SK-N-SH (cell line): ENCODE results near the gene BRPF3. TPM values are rescaled to one million over a fixed set of nuclear protein-coding genes. Genes with fewer than 3 reads are reported as not detected.

Experiments
- CTCF ChIA-PET: fragments of 300-600, 350-600 bp; formaldehyde crosslinking; extraction: SDS; loops from one replicate; lab custom pipeline; 2021; lab: Yijun Ruan, JAX
- POLR2A ChIA-PET: fragments of 350-600 bp; sonication (Branson Sonifier 250); formaldehyde crosslinking; extraction: SDS; loops from one replicate; lab custom pipeline; 2020; ENCODE audit warnings: antibody characterized with exemption, inconsistent platforms; lab: Yijun Ruan, JAX
- DNase-seq: peaks from one replicate; pipeline ENCODE4 v3.0.0; 2012
- H2AFZ ChIP-seq: fragments of 200-600 bp; sonication (generic); 2 replicates; pipeline ENCODE4 v1.8.1; 2016; ENCODE audit warnings: antibody characterized with exemption, mild to moderate bottlenecking, low read depth
- H3F3A ChIP-seq: fragments of 200-600 bp; sonication (generic); replicated peaks from 2 replicates; pipeline ENCODE3; 2016; ENCODE audit warnings: antibody characterized with exemption, mild to moderate bottlenecking; ENCODE audit not compliant: insufficient read depth
- H3K27ac ChIP-seq, 2 experiments: fragments of 200-500 bp in 1 of 2; fragments of 200-600 bp in 1 of 2; sonication (Bioruptor generic) in 1 of 2; sonication (generic), shearing (Covaris generic) in 1 of 2; 2 replicates each; pipeline versions ENCODE4 v1.5.1 to v1.6.1; 2014 to 2016; ENCODE audit warnings: low read depth in 2 of 2, inconsistent platforms in 1 of 2, low read length in 1 of 2, mild to moderate bottlenecking in 1 of 2, mixed read lengths in 1 of 2
- H3K27me3 ChIP-seq: fragments of 200-600 bp; sonication (generic), shearing (Covaris generic); 2 replicates; pipeline ENCODE4 v1.6.1; 2016; ENCODE audit warnings: mixed run types; ENCODE audit not compliant: insufficient read depth
- H3K36me3 ChIP-seq, 2 experiments: fragments of 200-500 bp in 1 of 2; fragments of 200-600 bp in 1 of 2; sonication (Bioruptor generic) in 1 of 2; sonication (generic) in 1 of 2; replicated peaks in 1 of 2; 2 replicates each; pipeline versions ENCODE3 to v1.5.1; 2014 to 2016; ENCODE audit warnings: low read length in 1 of 2, mild to moderate bottlenecking in 1 of 2; ENCODE audit not compliant: insufficient read depth in 2 of 2, control insufficient read depth in 1 of 2
- H3K4me1 ChIP-seq, 2 experiments: fragments of 200-500 bp in 1 of 2; fragments of 200-600 bp in 1 of 2; sonication (Bioruptor generic) in 1 of 2; sonication (generic), shearing (Covaris generic) in 1 of 2; 2 replicates each; pipeline versions ENCODE4 v1.5.1 to v1.6.1; 2014 to 2016; ENCODE audit warnings: low read depth in 1 of 2, low read length in 1 of 2, mixed run types in 1 of 2; ENCODE audit not compliant: insufficient read depth in 2 of 2, control insufficient read depth in 1 of 2
- H3K4me2 ChIP-seq: fragments of 200-600 bp; sonication (generic), shearing (Covaris generic); 2 replicates; pipeline ENCODE4 v1.6.1; 2017; ENCODE audit warnings: mixed run types
- H3K4me3 ChIP-seq, 2 experiments: fragments of 200-500 bp in 1 of 2; fragments of 200-600 bp in 1 of 2; sonication (Bioruptor generic) in 1 of 2; sonication (generic), shearing (Covaris generic) in 1 of 2; 2 replicates each; pipeline versions ENCODE4 v1.5.1 to v1.8.1; 2014 to 2016; ENCODE audit warnings: low read depth in 2 of 2, inconsistent platforms in 1 of 2, low read length in 1 of 2, mild to moderate bottlenecking in 1 of 2, mixed read lengths in 1 of 2, moderate library complexity in 1 of 2
- H3K79me2 ChIP-seq: fragments of 200-600 bp; sonication (generic); 2 replicates; pipeline ENCODE4 v1.8.1; 2017; ENCODE audit warnings: mild to moderate bottlenecking; ENCODE audit not compliant: insufficient read depth
- H3K9ac ChIP-seq: fragments of 200-600 bp; sonication (generic); 2 replicates; pipeline ENCODE4 v1.6.1; 2017; ENCODE audit warnings: mixed run types
- H3K9me2 ChIP-seq: fragments of 200-600 bp; sonication (generic); 2 replicates; pipeline ENCODE4 v1.6.1; 2017; ENCODE audit warnings: mixed run types
- H3K9me3 ChIP-seq: fragments of 200-600 bp; sonication (generic); 2 replicates; pipeline ENCODE4 v1.6.1; 2017; ENCODE audit warnings: mixed run types, mild to moderate bottlenecking, moderate library complexity
- H4K20me1 ChIP-seq: fragments of 200-600 bp; sonication (generic); 2 replicates; pipeline ENCODE4 v1.6.1; 2017; ENCODE audit warnings: mild to moderate bottlenecking, mixed run types; ENCODE audit not compliant: insufficient read depth
- CHD2 ChIP-seq: fragments of 150-350 bp; IDR thresholded peaks from 2 replicates; pipeline ENCODE4 v1.6.1; 2018; ENCODE audit warnings: low read length; ENCODE audit not compliant: partially characterized antibody
- ELF1 ChIP-seq: IDR thresholded peaks from 2 replicates; pipeline ENCODE4 v1.4.0; 2012
- EP300 ChIP-seq, 2 experiments: IDR thresholded peaks; 2 replicates each; pipeline versions ENCODE4 v1.4.0 to v1.6.1; 2012; ENCODE audit warnings: borderline replicate concordance in 1 of 2, low read depth in 1 of 2, low read length in 1 of 2
- EZH2phosphoT487 ChIP-seq: fragments of 200-600 bp; sonication (generic); IDR thresholded peaks from 2 replicates; pipeline ENCODE4 v1.6.1; 2017; ENCODE audit warnings: low read depth, mixed run types, mild to moderate bottlenecking, antibody characterized with exemption, moderate library complexity, borderline replicate concordance
- FOSL2 ChIP-seq: IDR thresholded peaks from 2 replicates; pipeline ENCODE4 v1.4.0; 2012; ENCODE audit warnings: low read depth, mild to moderate bottlenecking, moderate library complexity, borderline replicate concordance
- FOXM1 ChIP-seq: IDR thresholded peaks from 2 replicates; pipeline ENCODE4 v1.4.0; 2012; ENCODE audit warnings: low read depth, mild to moderate bottlenecking
- GATA2 ChIP-seq: sonication (generic); formaldehyde crosslinking; IDR thresholded peaks from 2 replicates; pipeline ENCODE4 v1.5.0; 2020; ENCODE audit warnings: mild to moderate bottlenecking, missing genetic modification reagents
- JUND ChIP-seq: IDR thresholded peaks from 2 replicates; pipeline ENCODE4 v1.4.0; 2012
- POLR2AphosphoS5 ChIP-seq: IDR thresholded peaks from 2 replicates; pipeline ENCODE4 v1.6.1; 2012; ENCODE audit warnings: low read depth, low read length
- RAD21 ChIP-seq: IDR thresholded peaks from 2 replicates; pipeline ENCODE4 v1.6.1; 2012; ENCODE audit warnings: mild to moderate bottlenecking, low read length
- RXRA ChIP-seq: IDR thresholded peaks from 2 replicates; pipeline ENCODE4 v1.4.0; 2012; ENCODE audit warnings: low read depth, mild to moderate bottlenecking, borderline replicate concordance
- TAF1 ChIP-seq: IDR thresholded peaks from 2 replicates; pipeline ENCODE4 v1.6.1; 2012; ENCODE audit warnings: low read depth, mild to moderate bottlenecking, low read length, moderate library complexity, borderline replicate concordance
- YY1 ChIP-seq: IDR thresholded peaks from 2 replicates; pipeline ENCODE4 v1.4.0; 2012; ENCODE audit warnings: low read depth, mild to moderate bottlenecking
- WGBS: methylation state at CpG from one replicate; pipeline ENCODE4 v1.1.6; 2017; ENCODE audit warnings: low lambda C conversion rate; 5-methylcytosine and 5-hydroxymethylcytosine counted together
- polyA plus RNA-seq, 3 experiments: library from polyadenylated mRNA; depleted of rRNA; stranded (reverse); fragments of >200 nt; gene quantifications; 2 replicates each; pipeline ENCODE4 v1.2.3, GENCODE V29; 2012
- TF ChIP-seq, protein P1 (sequence below): fragments of 150-350 bp; IDR thresholded peaks from 2 replicates; pipeline ENCODE4 v1.6.1; 2017; ENCODE audit warnings: antibody characterized with exemption, low read length, low read depth, borderline replicate concordance
- TF ChIP-seq, protein P2 (sequence below): IDR thresholded peaks from 2 replicates; pipeline ENCODE4; 2012
- TF ChIP-seq, protein P3 (sequence below): fragments of 200-600 bp; sonication (generic); IDR thresholded peaks from 2 replicates; pipeline ENCODE4 v1.6.1; 2017; ENCODE audit warnings: antibody characterized with exemption, mild to moderate bottlenecking, moderate library complexity

BRPF3 gene
- polyA plus RNA-seq, 1 of the 3 experiments (the other 2 are of a cell fraction), result 15.4 TPM

DNA sequence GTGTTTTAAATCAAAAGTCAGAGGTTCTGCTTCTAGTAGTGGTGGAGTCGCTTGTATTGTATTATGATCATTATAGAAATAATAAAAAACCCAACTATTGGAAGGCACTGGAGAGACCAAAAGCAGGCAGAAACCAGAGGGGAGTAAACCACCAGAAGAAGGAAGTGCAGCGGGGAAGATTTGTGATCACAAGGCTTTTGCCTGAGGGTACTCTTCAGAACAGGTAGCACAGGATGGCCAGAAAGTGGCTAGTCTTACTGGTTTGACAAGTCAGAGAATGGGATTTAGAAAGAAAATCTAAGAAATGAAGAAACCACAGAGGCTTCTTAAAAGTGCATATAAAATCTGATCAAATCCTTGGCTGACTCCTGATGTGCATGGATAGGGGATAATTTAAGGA lies 42.3 kb upstream of the BRPF3 start:
- no peaks in the 10 kb centered on the region for H3K79me2 ChIP-seq
- H3K4me2 ChIP-seq, result no peak overlapping the region
- H3K27me3 ChIP-seq, result no peaks in the 10 kb centered on the region
- H4K20me1 ChIP-seq, result no peaks in the 10 kb centered on the region
- no peaks in the 10 kb centered on the region for H3K4me1 ChIP-seq
- no peaks in the 10 kb centered on the region for H3F3A ChIP-seq
- 69% methylated on average over 2 of the region's 2 CpGs for WGBS
- H3K9me2 ChIP-seq, result no peaks in the 10 kb centered on the region
- no peak overlapping the region for H2AFZ ChIP-seq
- H3K9me3 ChIP-seq, result no peaks in the 10 kb centered on the region
- no peak for TF ChIP-seq RAD21
- no peak for TF ChIP-seq EP300 (IDR thresholded peaks at IDR 0.05; ENCODE audit: borderline replicate concordance in 1 of 2, low read depth in 1 of 2, low read length in 1 of 2)
- no peak for TF ChIP-seq EZH2phosphoT487
- no peak for TF ChIP-seq JUND
- TF ChIP-seq, protein P1, sequence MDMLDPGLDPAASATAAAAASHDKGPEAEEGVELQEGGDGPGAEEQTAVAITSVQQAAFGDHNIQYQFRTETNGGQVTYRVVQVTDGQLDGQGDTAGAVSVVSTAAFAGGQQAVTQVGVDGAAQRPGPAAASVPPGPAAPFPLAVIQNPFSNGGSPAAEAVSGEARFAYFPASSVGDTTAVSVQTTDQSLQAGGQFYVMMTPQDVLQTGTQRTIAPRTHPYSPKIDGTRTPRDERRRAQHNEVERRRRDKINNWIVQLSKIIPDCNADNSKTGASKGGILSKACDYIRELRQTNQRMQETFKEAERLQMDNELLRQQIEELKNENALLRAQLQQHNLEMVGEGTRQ, result no peak
- H3K9ac ChIP-seq, result no peak overlapping the region
- H3K36me3 ChIP-seq, result no peaks in the 10 kb centered on the region
- H3K4me3 ChIP-seq, result no peak overlapping the region
- POLR2A ChIA-PET, result no interaction called here
- CTCF ChIA-PET, result no interaction called here
- no peak for DNase-seq
- no peak overlapping the region for H3K27ac ChIP-seq

DNA sequence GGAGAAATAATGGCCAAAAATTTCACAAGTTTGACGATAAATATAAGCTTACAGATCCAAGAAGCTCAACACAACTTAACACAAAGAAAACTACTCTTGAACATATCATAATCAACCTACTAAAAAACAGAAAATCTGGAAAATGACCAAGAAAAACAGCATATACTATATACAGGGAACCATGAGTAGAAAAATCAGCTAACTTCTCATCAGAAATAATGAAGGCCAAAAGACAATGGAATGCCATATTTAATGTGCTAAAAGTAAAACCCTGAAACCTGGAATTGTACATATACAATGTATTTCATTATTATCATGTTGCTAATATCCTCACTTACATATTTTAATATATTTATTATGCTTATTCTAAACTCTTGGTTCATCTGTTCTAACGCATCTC lies 40.9 kb upstream of the BRPF3 start:
- POLR2A ChIA-PET, result no interaction called here
- Histone ChIP-seq H3K4me1 (no peaks in the 10 kb centered on the region), H3K9me3 (no peaks in the 10 kb centered on the region), H3F3A (no peaks in the 10 kb centered on the region), H3K9me2 (no peaks in the 10 kb centered on the region), H3K4me2 (no peak overlapping the region), H3K27me3 (no peaks in the 10 kb centered on the region), H3K9ac (no peak overlapping the region), H2AFZ (no peak overlapping the region), H3K79me2 (no peaks in the 10 kb centered on the region), H3K4me3 (no peak overlapping the region), H3K36me3 (no peaks in the 10 kb centered on the region), H3K27ac (no peak overlapping the region), H4K20me1 (no peaks in the 10 kb centered on the region)
- CTCF ChIA-PET, result interaction anchor here (0.6 to 1.9 kb wide), 3 partner anchors 34 to 1023 kb away, joined by 3 to 7 read pairs (median 3); no protein-coding TSS in a partner anchor
- 70% methylated on average over 2 of the region's 2 CpGs for WGBS
- TF ChIP-seq EZH2phosphoT487, result no peak
- TF ChIP-seq, protein P2, sequence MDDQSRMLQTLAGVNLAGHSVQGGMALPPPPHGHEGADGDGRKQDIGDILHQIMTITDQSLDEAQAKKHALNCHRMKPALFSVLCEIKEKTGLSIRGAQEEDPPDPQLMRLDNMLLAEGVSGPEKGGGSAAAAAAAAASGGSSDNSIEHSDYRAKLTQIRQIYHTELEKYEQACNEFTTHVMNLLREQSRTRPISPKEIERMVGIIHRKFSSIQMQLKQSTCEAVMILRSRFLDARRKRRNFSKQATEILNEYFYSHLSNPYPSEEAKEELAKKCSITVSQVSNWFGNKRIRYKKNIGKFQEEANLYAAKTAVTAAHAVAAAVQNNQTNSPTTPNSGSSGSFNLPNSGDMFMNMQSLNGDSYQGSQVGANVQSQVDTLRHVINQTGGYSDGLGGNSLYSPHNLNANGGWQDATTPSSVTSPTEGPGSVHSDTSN, result no peak
- TF ChIP-seq ELF1, result no peak
- no peak for TF ChIP-seq GATA2 (CRISPR knock-in tag)
- TF ChIP-seq RXRA, result no peak
- TF ChIP-seq YY1, result no peak
- no peak for TF ChIP-seq JUND
- TF ChIP-seq FOSL2, result no peak
- TF ChIP-seq RAD21, result no peak
- TF ChIP-seq, protein P3, sequence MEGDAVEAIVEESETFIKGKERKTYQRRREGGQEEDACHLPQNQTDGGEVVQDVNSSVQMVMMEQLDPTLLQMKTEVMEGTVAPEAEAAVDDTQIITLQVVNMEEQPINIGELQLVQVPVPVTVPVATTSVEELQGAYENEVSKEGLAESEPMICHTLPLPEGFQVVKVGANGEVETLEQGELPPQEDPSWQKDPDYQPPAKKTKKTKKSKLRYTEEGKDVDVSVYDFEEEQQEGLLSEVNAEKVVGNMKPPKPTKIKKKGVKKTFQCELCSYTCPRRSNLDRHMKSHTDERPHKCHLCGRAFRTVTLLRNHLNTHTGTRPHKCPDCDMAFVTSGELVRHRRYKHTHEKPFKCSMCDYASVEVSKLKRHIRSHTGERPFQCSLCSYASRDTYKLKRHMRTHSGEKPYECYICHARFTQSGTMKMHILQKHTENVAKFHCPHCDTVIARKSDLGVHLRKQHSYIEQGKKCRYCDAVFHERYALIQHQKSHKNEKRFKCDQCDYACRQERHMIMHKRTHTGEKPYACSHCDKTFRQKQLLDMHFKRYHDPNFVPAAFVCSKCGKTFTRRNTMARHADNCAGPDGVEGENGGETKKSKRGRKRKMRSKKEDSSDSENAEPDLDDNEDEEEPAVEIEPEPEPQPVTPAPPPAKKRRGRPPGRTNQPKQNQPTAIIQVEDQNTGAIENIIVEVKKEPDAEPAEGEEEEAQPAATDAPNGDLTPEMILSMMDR, result no peak
- TF ChIP-seq CHD2, result no peak
- no peak for TF ChIP-seq TAF1
- TF ChIP-seq POLR2AphosphoS5, result no peak
- no peak for TF ChIP-seq FOXM1
- TF ChIP-seq EP300 (IDR thresholded peaks at IDR 0.05; ENCODE audit: borderline replicate concordance in 1 of 2, low read depth in 1 of 2, low read length in 1 of 2), result no peak
- DNase-seq, result no peak
